ENCODE measurements around the gene HIP1R.
"Not testable (repeated sequence)": the region's sequence is repeated elsewhere in the genome, so short reads cannot be mapped to it uniquely, and the experiment has no call there.

HIP1R gene

GRCh38 chr12:122795807-122796206 lies 39.5 kb upstream of the HIP1R start:
- H3K4me1 ChIP-seq (ENCODE audit: control insufficient read depth, low read length): peaks cover 5% of the 10 kb centered on the region

GRCh38 chr12:122799641-122800243 lies 35.5 kb upstream of the HIP1R start:
- H3F3A ChIP-seq (ENCODE audit: control insufficient read depth, insufficient read depth): peaks cover 3% of the 10 kb centered on the region; the same call in 1 of the 2 replicates

More at GRCh38 chr12:122795807-122796206, 39.5 kb upstream of the HIP1R start:
- TF ChIP-seq EZH2phosphoT487 (IDR thresholded peaks at IDR 0.05; ENCODE audit: borderline replicate concordance, low read length): no peak
- TF ChIP-seq, protein P1, sequence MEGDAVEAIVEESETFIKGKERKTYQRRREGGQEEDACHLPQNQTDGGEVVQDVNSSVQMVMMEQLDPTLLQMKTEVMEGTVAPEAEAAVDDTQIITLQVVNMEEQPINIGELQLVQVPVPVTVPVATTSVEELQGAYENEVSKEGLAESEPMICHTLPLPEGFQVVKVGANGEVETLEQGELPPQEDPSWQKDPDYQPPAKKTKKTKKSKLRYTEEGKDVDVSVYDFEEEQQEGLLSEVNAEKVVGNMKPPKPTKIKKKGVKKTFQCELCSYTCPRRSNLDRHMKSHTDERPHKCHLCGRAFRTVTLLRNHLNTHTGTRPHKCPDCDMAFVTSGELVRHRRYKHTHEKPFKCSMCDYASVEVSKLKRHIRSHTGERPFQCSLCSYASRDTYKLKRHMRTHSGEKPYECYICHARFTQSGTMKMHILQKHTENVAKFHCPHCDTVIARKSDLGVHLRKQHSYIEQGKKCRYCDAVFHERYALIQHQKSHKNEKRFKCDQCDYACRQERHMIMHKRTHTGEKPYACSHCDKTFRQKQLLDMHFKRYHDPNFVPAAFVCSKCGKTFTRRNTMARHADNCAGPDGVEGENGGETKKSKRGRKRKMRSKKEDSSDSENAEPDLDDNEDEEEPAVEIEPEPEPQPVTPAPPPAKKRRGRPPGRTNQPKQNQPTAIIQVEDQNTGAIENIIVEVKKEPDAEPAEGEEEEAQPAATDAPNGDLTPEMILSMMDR (IDR thresholded peaks at IDR 0.05; ENCODE audit: low read depth, low read length, poor library complexity, severe bottlenecking): no peak
- H3K9me3 ChIP-seq (ENCODE audit: control insufficient read depth, insufficient read depth, low read length): no peaks in the 10 kb centered on the region
- H3K27me3 ChIP-seq (ENCODE audit: control insufficient read depth, low read length): no peaks in the 10 kb centered on the region
- no peaks in the 10 kb centered on the region for H3K79me2 ChIP-seq (ENCODE audit: control insufficient read depth, low read length)
- H4K20me1 ChIP-seq (ENCODE audit: control insufficient read depth, insufficient read depth, low read depth, low read length): no peaks in the 10 kb centered on the region
- H3K4me2 ChIP-seq (ENCODE audit: low read length): no peak overlapping the region
- H3K9me2 ChIP-seq (replicated peaks; ENCODE audit: control insufficient read depth, low read length): no peaks in the 10 kb centered on the region
- H3K27ac ChIP-seq (ENCODE audit: low read depth, low read length): no peak overlapping the region
- no peak overlapping the region for H3K4me3 ChIP-seq (ENCODE audit: low read length)
- H3F3A ChIP-seq (ENCODE audit: control insufficient read depth, insufficient read depth): no peaks in the 10 kb centered on the region
- no peaks in the 10 kb centered on the region for H3K36me3 ChIP-seq (ENCODE audit: control insufficient read depth, low read length)

GRCh38 chr12:122803937-122804336 lies 31.3 kb upstream of the HIP1R start:
- Histone ChIP-seq H4K20me1 (ENCODE audit: control insufficient read depth, insufficient read depth, low read depth, low read length) (no peaks in the 10 kb centered on the region), H3F3A (ENCODE audit: control insufficient read depth, insufficient read depth) (peaks cover 3% of the 10 kb centered on the region; the same call in 1 of the 2 replicates), H3K4me1 (ENCODE audit: control insufficient read depth, low read length) (peaks cover 7% of the 10 kb centered on the region), H3K27ac (ENCODE audit: low read depth, low read length) (no peak overlapping the region), H3K27me3 (ENCODE audit: control insufficient read depth, low read length) (no peaks in the 10 kb centered on the region), H3K9me3 (ENCODE audit: control insufficient read depth, insufficient read depth, low read length) (no peaks in the 10 kb centered on the region), H3K4me3 (ENCODE audit: low read length) (no peak overlapping the region), H3K4me2 (ENCODE audit: low read length) (no peak overlapping the region), H3K9me2 (replicated peaks; ENCODE audit: control insufficient read depth, low read length) (no peaks in the 10 kb centered on the region), H3K36me3 (ENCODE audit: control insufficient read depth, low read length) (no peaks in the 10 kb centered on the region), H3K79me2 (ENCODE audit: control insufficient read depth, low read length) (no peaks in the 10 kb centered on the region)
- no peak for TF ChIP-seq EZH2phosphoT487 (IDR thresholded peaks at IDR 0.05; ENCODE audit: borderline replicate concordance, low read length)
- TF ChIP-seq, protein P1 (IDR thresholded peaks at IDR 0.05; ENCODE audit: low read depth, low read length, poor library complexity, severe bottlenecking): no peak

More at GRCh38 chr12:122799641-122800243, 35.5 kb upstream of the HIP1R start:
- Histone ChIP-seq H4K20me1 (ENCODE audit: control insufficient read depth, insufficient read depth, low read depth, low read length) (no peaks in the 10 kb centered on the region), H3K9me2 (replicated peaks; ENCODE audit: control insufficient read depth, low read length) (no peaks in the 10 kb centered on the region), H3K27ac (ENCODE audit: low read depth, low read length) (no peak overlapping the region), H3K4me1 (ENCODE audit: control insufficient read depth, low read length) (no peaks in the 10 kb centered on the region; the same call in 1 of the 2 replicates), H3K27me3 (ENCODE audit: control insufficient read depth, low read length) (no peaks in the 10 kb centered on the region), H3K79me2 (ENCODE audit: control insufficient read depth, low read length) (no peaks in the 10 kb centered on the region), H3K4me2 (ENCODE audit: low read length) (no peak overlapping the region), H3K9me3 (ENCODE audit: control insufficient read depth, insufficient read depth, low read length) (no peaks in the 10 kb centered on the region), H3K36me3 (ENCODE audit: control insufficient read depth, low read length) (no peaks in the 10 kb centered on the region), H3K4me3 (ENCODE audit: low read length) (no peak overlapping the region)
- no peak for TF ChIP-seq EZH2phosphoT487 (IDR thresholded peaks at IDR 0.05; ENCODE audit: borderline replicate concordance, low read length)
- TF ChIP-seq, protein P1 (IDR thresholded peaks at IDR 0.05; ENCODE audit: low read depth, low read length, poor library complexity, severe bottlenecking): no peak

GRCh38 chr12:122804957-122805356 lies 30.3 kb upstream of the HIP1R start:
- not testable (repeated sequence) for H3K4me2 ChIP-seq (ENCODE audit: low read length); H3K9me3 ChIP-seq (ENCODE audit: control insufficient read depth, insufficient read depth, low read length); H4K20me1 ChIP-seq (ENCODE audit: control insufficient read depth, insufficient read depth, low read depth, low read length); H3F3A ChIP-seq (ENCODE audit: control insufficient read depth, insufficient read depth); H3K4me3 ChIP-seq (ENCODE audit: low read length); H3K36me3 ChIP-seq (ENCODE audit: control insufficient read depth, low read length); H3K27ac ChIP-seq (ENCODE audit: low read depth, low read length); H3K27me3 ChIP-seq (ENCODE audit: control insufficient read depth, low read length); H3K79me2 ChIP-seq (ENCODE audit: control insufficient read depth, low read length); H3K9me2 ChIP-seq (replicated peaks; ENCODE audit: control insufficient read depth, low read length)
- peaks cover 12% of the 10 kb centered on the region for H3K4me1 ChIP-seq (ENCODE audit: control insufficient read depth, low read length)

Data from DOHH2 (cell line).